ENCODE data around the gene GXYLT2. TPM values are rescaled to one million over a fixed set of nuclear protein-coding genes. Genes with fewer than 3 reads are reported as not detected.

GXYLT2 gene
- total and polyA plus RNA-seq, 2 of the 13 experiments (the other 11 are each of a cell fraction or from before 2014, with no cell fraction given): 4.3 to 6.9 TPM

- TF ChIP-seq ZNF251 (CRISPR knock-in tag; IDR thresholded peaks at IDR 0.05) (no peak), PHB2 (IDR thresholded peaks at IDR 0.05; ENCODE audit: partially characterized antibody) (no peak), ZNF615 (CRISPR knock-in tag; IDR thresholded peaks at IDR 0.05; ENCODE audit: borderline replicate concordance) (no peak), BCL3 (CRISPR knock-in tag; IDR thresholded peaks at IDR 0.05) (no peak), PAX8 (CRISPR knock-in tag; IDR thresholded peaks at IDR 0.05; ENCODE audit: borderline replicate concordance) (no peak), BCL6 (CRISPR knock-in tag; IDR thresholded peaks at IDR 0.05) (peak; percentile 72), SUZ12 (IDR thresholded peaks at IDR 0.05; ENCODE audit: low read depth, low read length) (no peak), ZNF317 (CRISPR knock-in tag; IDR thresholded peaks at IDR 0.05) (no peak; the same call in 1 of the 2 replicates), ZNF883 (CRISPR knock-in tag; IDR thresholded peaks at IDR 0.05; ENCODE audit: not compliant biosample characterization) (no peak), HOMEZ (CRISPR knock-in tag; IDR thresholded peaks at IDR 0.05; ENCODE audit: low read depth) (peak; percentile 59; the same call in 1 of the 2 replicates), ZNF292 (CRISPR knock-in tag; IDR thresholded peaks at IDR 0.05; ENCODE audit: borderline replicate concordance, low read depth) (peak; percentile 66; the same call in 1 of the 2 replicates), ZNF367 (CRISPR knock-in tag; IDR thresholded peaks at IDR 0.05; ENCODE audit: borderline replicate concordance) (no peak), PAF1 (CRISPR knock-in tag; IDR thresholded peaks at IDR 0.05) (no peak)
- TF ChIP-seq, protein P1, sequence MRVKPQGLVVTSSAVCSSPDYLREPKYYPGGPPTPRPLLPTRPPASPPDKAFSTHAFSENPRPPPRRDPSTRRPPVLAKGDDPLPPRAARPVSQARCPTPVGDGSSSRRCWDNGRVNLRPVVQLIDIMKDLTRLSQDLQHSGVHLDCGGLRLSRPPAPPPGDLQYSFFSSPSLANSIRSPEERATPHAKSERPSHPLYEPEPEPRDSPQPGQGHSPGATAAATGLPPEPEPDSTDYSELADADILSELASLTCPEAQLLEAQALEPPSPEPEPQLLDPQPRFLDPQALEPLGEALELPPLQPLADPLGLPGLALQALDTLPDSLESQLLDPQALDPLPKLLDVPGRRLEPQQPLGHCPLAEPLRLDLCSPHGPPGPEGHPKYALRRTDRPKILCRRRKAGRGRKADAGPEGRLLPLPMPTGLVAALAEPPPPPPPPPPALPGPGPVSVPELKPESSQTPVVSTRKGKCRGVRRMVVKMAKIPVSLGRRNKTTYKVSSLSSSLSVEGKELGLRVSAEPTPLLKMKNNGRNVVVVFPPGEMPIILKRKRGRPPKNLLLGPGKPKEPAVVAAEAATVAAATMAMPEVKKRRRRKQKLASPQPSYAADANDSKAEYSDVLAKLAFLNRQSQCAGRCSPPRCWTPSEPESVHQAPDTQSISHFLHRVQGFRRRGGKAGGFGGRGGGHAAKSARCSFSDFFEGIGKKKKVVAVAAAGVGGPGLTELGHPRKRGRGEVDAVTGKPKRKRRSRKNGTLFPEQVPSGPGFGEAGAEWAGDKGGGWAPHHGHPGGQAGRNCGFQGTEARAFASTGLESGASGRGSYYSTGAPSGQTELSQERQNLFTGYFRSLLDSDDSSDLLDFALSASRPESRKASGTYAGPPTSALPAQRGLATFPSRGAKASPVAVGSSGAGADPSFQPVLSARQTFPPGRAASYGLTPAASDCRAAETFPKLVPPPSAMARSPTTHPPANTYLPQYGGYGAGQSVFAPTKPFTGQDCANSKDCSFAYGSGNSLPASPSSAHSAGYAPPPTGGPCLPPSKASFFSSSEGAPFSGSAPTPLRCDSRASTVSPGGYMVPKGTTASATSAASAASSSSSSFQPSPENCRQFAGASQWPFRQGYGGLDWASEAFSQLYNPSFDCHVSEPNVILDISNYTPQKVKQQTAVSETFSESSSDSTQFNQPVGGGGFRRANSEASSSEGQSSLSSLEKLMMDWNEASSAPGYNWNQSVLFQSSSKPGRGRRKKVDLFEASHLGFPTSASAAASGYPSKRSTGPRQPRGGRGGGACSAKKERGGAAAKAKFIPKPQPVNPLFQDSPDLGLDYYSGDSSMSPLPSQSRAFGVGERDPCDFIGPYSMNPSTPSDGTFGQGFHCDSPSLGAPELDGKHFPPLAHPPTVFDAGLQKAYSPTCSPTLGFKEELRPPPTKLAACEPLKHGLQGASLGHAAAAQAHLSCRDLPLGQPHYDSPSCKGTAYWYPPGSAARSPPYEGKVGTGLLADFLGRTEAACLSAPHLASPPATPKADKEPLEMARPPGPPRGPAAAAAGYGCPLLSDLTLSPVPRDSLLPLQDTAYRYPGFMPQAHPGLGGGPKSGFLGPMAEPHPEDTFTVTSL (CRISPR knock-in tag; IDR thresholded peaks at IDR 0.05; ENCODE audit: borderline replicate concordance): peak; percentile 79; the same call in 1 of the 2 replicates
- TF ChIP-seq, protein P2, sequence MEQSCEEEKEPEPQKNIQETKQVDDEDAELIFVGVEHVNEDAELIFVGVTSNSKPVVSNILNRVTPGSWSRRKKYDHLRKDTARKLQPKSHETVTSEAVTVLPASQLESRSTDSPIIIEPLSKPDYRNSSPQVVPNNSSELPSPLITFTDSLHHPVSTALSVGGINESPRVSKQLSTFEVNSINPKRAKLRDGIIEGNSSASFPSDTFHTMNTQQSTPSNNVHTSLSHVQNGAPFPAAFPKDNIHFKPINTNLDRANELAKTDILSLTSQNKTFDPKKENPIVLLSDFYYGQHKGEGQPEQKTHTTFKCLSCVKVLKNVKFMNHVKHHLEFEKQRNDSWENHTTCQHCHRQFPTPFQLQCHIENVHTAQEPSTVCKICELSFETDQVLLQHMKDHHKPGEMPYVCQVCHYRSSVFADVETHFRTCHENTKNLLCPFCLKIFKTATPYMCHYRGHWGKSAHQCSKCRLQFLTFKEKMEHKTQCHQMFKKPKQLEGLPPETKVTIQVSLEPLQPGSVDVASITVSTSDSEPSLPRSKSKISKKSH (CRISPR knock-in tag; IDR thresholded peaks at IDR 0.05; ENCODE audit: borderline replicate concordance): no peak
- TF ChIP-seq, protein P3, sequence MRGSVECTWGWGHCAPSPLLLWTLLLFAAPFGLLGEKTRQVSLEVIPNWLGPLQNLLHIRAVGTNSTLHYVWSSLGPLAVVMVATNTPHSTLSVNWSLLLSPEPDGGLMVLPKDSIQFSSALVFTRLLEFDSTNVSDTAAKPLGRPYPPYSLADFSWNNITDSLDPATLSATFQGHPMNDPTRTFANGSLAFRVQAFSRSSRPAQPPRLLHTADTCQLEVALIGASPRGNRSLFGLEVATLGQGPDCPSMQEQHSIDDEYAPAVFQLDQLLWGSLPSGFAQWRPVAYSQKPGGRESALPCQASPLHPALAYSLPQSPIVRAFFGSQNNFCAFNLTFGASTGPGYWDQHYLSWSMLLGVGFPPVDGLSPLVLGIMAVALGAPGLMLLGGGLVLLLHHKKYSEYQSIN (CRISPR knock-in tag; IDR thresholded peaks at IDR 0.05; ENCODE audit: borderline replicate concordance): no peak
- TF ChIP-seq, protein P4, sequence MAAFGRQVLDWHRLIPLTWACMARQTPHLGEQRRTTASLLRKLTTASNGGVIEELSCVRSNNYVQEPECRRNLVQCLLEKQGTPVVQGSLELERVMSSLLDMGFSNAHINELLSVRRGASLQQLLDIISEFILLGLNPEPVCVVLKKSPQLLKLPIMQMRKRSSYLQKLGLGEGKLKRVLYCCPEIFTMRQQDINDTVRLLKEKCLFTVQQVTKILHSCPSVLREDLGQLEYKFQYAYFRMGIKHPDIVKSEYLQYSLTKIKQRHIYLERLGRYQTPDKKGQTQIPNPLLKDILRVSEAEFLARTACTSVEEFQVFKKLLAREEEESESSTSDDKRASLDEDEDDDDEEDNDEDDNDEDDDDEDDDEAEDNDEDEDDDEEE (CRISPR knock-in tag; IDR thresholded peaks at IDR 0.05): no peak
Observed at GRCh38 chr3:72957297-72957696, 69.5 kb downstream of the GXYLT2 start (continued).

Measured in HepG2 (cell line).